GM19455 (cell line): ENCODE results near the gene CTIF.
A peak's percentile ranks its signal among the peaks of the same experiment; 100 is the strongest.

Experiments used
- ATAC-seq: cut with Tn5 transposase; IDR thresholded peaks from one replicate; pipeline ENCODE4 v1.9.1; 2021; ENCODE audit not compliant: unreplicated experiment

CTIF gene

DNA sequence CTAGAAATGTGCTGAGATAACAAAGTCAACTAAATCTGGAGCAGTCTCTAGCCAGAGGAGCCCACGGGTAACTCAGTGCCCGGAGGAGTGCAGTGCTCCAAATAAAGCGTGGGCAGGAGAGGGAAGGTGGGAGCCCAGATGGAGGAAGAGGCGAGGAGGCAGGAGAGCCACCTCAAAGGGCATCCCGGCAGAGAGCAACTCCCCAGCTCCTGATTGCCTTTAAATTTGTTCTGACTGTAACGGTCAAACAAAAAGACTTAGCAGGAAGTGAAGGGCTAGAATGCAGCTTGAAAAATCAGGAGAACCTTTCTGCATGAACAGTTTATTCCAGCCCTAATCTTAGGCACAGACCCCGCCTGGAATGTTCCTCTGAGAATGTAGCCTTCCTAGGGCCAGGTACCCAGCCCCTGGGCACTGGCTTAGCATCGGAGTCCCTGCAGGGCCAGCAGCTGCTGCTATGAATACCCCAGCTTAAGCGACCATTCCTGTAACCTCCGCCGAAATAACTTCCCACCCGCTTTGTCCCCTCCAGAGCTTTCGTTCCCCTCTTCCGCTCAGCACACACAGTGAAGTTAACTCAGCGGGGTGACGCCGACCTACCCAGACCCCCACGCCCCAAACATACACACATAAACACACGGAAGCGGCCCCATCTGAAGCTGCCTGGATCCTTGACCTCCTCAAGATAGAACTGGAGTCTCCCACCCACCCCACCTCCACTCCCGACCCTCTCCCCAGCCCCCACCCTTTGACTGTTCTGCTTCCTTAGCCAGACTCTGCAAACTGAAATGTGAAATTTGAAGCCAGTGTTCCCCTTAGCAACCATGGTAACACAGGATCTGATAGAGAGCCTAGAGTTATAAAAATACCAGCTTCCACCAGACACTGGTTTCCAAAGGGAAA, 288.7 kb downstream of the CTIF start:
- no peak for ATAC-seq

DNA sequence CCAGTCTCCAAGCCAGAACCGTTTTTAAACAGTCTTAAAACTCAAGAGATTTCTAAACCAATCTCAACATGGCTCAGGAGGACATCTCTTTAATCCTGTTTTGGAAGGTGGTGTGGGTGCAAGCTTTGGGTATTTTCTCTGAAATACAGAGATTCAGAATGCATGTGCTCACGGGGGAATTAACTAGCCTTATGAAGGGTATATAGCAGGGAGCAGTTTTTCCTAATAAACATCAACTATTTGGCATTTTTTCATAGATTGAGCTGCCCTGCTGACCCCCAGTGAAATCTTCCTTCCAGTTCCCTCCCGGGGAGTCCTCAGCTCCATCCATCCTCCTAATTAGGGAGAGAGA, 289.3 kb downstream of the CTIF start:
- ATAC-seq, result no peak

DNA sequence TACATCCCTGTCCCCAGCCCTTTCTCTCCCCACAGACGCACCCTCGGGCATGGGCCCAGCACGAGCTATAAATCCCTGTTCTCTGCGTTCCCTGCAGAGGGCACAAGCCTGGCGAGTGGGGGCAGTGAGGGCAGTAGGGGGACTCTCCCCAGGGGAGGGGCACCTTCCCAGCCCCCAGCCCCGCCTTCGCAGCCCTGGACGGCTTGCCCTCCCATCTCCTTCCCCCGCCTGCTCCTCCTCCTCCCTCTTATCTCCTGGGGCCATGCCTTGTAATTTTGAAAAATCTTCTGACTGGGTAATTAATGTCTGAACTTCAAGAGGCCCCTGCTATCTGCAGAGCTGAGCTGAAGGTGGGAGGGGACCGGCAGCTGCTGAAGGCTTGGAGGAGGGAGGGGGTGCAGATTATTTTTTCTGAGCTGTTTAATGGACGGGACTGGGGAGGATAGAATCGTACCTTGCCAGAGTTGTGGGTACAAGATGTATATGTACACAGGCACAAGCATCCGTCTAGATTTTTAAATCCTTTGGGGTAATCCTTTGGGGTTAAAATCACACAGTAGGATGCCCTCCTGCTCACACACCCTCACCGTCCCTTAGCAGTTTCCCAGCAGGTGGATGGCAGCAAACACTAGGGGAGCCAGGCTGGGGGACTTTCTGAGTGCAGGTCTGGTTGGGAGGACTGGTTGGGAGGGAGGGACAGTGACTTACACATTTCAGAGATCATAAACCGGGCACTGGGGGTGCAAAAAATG, 290.0 kb downstream of the CTIF start:
- no peak for ATAC-seq

DNA sequence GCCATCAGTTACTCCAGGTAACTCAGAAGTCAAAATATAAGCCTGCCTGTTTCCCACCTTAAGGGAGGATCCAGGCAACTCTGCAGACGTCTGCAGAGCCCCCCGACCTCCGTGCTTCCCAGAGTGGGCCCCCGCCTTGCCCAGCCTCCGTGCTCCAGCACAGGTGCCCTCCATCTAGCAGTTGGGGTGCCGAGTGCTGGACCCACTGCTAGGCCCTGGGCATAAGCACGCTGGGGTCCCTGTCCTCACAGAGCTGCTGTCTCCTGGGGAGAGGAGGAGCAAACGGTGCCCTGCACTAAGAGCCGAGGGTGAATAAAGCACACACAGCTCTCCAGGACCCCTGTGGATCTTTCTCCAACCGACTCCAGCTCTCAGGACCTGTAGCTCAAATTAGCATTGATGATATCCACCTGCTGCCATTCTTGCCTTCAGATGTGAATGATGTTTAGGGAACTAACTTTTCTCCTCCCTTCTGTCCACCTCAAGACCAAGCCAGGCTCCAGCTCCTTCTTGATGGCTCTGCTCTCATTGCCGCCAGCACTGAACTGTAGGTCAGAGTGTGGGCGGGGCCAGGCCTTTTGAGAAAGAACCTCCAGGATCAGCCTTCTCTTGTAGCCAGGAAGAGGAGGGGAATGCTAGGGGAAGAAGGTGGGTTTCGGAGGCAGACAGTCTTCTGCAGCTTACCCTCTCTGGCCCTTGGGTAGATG, 290.8 kb downstream of the CTIF start:
- ATAC-seq, result no peak

DNA sequence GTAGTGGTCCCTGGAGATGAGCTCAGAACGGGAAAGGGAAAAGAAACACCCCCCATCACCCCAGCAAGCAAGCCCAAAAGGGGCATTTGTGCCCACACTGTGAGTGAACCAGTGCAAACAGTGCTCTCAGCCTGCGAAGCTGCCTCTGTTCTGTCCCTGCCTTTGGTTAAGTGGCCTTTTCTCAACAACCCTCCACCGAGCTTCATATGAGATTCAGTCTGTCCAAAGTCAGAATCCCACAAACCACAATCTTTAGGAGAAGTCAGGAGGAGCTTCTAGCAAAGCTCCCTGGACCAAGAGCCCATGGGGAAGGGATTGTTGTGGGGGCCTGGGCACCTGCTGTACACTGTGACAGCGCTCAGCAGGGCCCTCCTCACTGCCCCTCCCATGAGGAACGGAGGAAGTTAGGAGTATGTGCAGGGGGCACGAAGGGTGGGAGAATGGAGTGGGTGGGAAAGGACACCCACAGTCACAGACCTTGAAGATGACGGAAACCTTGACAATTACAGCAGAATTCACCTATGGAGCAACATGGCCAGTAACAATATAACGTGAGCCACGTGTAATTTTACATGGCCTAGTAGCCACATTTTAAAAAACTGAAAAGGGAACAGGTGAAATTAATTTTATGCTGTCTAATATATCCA, 292.4 kb downstream of the CTIF start:
- no peak for ATAC-seq

DNA sequence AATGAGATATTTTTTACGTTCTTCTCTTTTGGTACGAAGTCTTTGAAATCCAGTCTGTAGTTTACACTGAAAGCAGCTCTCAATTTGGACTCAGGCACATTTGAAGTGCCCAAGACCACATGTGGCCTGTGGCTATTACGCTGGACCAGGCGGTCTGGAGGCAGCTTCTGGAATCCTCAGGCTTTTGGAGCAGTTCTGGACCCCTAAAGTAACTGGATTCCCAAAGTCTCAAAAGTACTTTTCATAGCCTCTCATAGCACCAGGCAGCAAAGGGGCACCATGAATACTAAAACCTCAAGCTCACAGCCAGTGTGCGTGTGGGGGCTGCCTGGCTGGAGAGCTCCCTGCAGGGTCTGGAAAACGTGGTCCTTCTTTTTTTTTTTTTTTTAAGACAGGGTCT, 293.0 kb downstream of the CTIF start:
- ATAC-seq, result no peak

DNA sequence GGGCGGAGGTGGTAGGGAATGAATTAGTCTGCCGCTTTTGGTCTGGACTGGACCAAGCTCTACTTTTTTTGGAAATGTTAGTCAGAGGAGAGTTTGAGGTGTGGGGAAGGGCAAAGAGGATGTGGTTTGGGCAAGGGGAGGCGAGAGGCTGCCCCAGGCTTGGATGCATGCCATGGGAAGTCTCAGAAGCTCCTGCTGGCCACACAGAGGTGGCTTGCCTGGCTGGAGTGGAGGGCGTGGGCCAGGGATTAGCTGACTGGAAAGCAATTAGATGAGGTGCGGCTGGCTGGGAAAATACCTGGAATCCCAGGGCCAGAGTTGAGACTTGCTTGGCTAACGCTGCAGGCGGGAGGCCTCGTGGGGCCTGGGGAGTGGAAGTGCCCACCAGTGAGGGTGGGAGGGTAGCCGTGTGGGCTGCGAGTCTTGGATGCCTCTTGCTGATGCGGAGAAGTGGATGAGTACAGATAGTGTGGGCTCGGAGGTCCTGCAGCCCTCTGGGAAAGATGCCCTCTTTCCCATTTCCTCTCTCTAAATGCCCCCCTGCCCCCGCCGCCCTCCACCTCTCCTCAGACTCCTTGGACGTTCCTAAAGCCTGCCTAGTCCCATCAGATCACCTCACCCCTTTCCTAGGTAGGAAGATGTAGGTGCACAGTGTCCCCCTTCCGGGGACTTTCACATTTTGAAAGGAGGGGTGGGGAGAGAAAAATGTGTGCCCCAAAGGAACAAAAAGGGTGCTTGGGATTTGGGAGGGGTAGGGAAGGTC, 294.3 kb downstream of the CTIF start:
- no peak for ATAC-seq

DNA sequence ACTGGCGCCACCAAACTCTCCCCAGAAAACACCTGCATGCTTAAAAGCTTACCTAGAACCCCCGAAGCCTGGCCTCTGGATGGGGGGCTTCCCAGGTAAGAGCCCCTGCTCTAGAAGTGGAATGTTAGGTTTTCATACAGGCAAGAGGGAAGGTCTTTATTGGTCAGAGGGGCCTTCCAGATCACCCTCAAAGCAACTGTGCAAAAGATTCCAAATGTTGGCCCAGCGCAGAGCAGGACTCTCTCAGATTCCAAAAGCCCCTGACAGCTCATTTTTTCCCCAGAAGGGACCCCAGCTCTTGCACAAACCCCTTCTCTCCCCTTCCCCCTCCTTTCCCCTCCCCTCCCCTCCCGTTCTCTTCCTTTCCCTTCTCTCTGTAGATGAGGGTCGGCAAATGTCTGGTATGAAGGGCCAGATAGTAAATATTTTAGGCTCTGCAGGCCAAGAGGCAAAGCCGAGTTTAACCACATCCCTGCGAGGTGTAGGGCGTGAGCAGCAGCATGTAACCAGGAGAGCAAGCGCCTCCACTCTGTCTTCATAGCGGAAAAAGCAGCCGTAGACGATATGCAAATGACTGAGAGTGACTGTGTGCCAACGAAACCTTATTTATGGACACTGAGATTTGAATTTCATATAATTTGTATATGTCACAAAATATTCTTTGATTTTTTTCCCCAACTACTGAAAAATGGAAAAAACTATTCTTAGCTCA, 295.0 kb downstream of the CTIF start:
- peak; percentile 65 for ATAC-seq

DNA sequence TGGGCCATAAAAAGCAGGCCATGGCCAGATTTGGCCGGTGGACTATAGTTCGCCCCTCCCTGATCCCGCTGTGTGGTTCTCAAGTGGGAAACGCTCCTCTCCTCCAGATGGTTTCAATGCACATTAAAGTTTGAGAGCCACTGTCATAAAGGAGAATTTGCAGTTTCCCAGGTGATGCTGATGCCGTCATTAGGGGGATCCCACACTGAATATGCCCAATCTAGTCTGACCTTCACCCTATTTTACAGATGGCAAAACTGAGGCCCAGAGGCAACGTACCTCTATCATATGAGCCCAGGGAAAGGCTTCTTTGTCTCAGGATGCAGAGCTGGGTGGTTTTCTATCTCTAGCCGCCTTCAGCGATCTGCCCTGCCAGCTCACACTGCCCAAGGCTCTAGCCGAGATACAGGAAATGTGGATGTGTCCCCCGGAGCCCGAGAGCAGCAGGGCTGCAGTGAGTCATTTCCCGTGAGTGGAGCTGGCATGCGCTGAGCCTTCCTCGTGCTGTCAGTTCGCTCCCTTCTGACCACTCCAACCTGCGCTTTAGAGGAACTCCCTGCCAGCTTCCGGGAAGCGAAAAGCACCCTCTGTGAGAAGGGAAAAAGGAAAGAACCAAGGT, 295.7 kb downstream of the CTIF start:
- ATAC-seq, result peak; percentile 59

DNA sequence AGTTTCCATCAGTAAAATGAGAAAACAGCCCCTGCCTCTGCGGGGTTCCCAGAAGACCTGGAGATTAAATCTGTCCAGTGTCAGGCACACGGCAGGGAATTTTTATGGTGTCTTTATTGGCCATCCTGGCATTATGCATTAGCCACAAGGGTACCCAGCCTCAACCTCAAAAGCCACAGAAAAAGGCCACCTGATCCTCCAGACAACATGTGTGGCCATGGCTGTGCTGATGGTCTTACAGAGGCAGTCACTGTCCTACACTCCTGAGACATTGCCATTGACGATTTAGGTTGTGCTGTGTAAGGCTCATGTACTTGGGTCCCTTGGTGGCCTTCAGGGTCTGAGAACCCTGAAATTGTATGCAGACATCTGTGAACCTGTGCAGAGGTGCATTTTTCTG, 296.3 kb downstream of the CTIF start:
- ATAC-seq, result no peak

DNA sequence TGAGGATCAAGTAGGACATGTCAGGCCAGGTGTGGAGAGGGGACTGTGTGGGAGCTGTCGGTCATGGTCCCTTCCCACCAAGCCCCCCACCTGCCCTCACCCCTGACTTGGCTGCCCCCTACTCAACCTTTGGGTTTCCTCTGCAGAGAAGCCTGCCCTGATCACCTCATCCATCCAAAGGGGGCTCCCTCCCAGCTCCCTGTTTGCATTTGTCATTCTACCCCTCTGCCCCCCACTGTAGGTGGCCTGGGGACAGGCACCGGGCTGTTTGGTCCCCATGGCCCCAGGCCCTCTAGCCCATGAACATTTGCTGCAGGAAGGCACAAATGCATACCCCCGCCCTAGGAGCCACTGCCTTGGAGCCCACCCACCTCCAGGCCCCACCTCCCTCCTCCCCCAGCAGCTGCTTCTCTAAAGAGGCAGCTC, 296.9 kb downstream of the CTIF start:
- no peak for ATAC-seq

DNA sequence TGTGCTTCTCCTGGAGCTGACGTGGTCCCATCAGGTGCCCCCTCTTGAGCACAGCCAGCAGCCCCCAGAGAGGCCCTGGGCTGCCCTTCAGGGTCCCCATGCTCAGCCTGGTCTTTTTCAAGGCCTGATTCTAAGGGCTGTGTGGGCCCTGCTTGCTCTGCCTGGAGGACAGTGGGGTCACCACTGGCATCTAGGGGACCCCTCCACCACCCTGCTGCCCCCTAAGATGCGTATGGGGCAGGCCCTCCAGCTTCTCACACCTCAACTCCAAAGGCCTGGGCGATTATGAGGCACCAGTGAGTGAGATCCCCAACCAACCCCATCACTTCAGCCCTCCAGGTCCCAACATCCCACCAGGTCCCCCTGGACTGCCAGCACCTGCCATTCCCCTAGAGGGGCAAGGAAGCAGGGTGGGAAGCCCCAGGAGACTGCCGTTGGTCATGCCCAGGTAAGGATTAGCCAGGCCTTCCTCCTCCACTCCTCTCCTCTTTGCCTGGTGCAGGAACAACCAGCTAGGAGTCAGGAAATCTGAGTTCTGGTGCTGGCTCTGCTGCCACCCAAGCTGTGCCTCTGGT, 297.5 kb downstream of the CTIF start:
- ATAC-seq, result no peak

DNA sequence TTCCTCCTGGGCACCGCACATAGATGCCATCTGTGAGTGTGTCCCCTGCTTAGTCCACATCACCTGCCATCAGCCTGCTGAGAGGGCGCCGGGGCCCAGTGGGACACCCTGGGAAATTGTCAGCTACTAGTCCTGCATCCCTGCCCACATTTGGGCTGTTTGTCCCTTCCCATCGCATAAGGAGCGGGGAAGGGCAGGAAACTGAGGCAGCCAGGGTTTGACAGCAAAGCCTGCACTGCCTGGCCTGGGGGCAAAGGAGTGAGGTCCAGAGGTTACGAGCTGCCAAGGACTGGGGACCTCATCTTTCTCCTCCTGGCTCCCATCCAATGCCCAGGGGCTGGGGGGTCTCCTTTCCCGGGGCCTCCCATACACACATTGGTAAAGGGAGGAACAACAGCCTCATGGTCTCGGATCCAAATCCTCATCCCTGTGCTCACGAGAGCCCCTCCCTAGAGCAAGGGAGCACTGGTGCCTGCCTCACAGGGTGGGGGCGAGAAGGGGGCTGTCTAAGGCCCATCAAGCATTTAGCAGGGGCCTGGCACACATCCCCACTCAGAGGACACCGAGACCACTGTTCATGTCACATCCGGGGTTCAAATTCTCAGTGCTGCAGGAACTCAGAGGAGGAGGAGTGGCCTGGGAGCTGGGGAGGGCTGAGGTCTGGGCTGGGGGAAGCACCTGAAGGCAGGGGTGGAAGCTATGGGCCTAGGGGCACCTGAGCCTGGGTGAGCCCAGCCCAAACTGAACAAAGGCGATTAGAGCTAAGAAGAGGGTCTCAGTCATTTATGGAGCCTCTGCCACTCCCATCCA, 298.2 kb downstream of the CTIF start:
- ATAC-seq, result no peak

DNA sequence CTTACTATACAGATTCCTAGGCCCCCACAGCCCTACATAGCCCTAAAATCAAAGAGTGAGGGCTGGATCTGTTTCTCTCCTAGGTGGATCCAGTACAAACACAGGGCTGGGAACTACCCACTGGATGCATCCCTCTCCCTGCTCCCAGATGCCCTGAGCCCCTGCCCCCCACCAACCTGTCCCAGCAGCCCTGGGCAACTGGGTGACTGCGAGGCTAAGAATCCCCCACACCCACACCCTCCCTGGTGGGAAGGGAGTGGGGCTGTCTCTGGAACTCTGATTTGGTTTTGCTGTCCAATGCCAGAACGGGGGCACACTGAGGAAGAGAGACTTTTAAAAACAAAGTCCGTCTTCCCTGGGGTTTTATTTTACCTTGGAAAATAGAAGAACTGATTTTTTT, 298.8 kb downstream of the CTIF start:
- no peak for ATAC-seq

DNA sequence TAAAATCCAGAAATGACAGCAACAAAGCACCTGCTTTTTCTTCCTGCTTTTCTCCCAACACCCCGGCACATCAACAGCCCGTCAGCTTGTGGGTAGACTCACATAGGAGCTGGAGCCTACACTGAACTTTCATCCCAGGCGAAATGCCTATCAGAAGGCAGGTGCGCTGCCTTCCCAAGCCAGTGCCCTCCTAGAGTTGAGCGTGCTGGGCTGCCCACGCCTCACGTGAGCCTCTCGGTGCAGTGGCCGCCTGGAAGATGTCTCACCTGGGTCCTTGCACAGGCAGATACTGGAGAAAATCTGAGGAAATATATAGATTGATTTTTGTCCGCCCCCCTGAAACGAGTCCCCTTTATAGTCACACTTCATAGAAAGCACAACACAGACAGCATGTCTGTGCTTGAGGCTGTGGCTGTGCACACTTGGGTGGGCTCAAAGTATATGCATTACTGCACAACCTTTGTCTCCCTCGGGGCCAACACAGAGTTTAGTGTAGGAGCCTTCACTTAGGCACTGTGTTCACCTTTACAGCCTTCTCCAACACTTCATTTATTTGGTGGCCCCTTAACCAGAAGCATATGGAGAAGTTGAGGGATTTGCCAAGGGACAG, 299.4 kb downstream of the CTIF start:
- no peak for ATAC-seq

DNA sequence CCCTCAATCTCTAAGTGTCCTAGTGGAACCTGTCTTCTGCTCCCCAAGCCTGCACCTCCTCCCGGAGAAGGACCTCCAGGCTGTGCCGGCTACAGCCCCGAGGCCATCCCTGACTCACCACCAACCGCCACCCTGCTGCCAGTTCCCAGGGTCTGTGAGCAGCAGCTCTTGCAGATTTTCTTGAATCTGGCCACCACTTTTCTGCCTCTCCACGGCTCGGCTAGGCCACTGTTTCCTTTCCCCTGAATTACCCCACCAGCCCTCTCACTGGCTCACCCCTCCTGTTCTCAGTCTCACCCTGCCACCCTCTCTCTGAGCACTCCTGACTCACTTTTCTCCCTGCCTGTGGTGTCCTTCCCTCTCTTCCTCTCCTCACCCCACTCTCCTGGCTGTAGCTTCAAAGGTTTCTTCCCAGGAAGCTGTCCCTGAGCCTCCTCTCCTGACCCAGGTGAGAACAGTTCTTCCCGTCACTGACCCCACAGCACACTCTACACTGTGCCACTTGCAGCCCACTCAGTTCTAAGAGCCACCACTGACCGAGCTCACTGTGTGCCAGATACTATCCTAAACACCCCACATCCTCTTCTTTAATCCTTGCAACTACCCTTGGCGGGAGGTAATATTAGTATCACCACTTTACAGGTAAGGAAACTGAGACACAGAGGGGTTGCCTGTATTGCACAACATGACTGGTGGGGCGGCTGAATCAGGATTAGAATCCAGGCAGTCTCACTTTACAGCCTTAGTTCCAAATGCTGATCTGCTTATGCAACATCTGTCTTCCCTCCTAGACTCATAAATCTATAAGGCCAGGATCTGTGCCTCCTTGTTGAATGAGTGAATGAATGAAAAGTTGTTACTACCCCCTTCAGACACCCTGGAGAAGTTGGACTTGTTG, 300.3 kb downstream of the CTIF start:
- no peak for ATAC-seq
